Stomach (tissue), 9 donors: ENCODE measurements around the gene FERMT1. TPM values are rescaled to one million over a fixed set of nuclear protein-coding genes. Genes with fewer than 3 reads are reported as not detected.

ENCODE experiments used
- DNase-seq, 2 donors: peaks; one replicate each; pipeline versions ENCODE4 v3.0.0 to v3.0.0-alpha.2; 2013 to 2019
- H3K27ac ChIP-seq, 5 donors: fragments of 200-600 bp in 4 of 5; sonication (generic) in 4 of 5; one replicate each; pipeline ENCODE4 v1.5.1; 2013 to 2019; ENCODE audit warnings: mild to moderate bottlenecking in 1 of 5, moderate library complexity in 1 of 5
- H3K27me3 ChIP-seq, 3 donors: fragments of 200-600 bp; sonication (generic); one replicate each; pipeline ENCODE4 v1.5.1; 2017 to 2019; ENCODE audit warnings: mixed run types in 1 of 3
- H3K36me3 ChIP-seq, 4 donors: fragments of 200-600 bp; sonication (generic); 1 replicate in 3 of 4; 2 replicates in 1 of 4; pipeline ENCODE4 v1.5.1; 2016 to 2019
- H3K4me1 ChIP-seq, 4 donors: fragments of 200-600 bp; sonication (generic); one replicate each; pipeline ENCODE4 v1.5.1; 2016 to 2019
- H3K4me3 ChIP-seq, 4 donors: fragments of 200-600 bp; sonication (generic) in 3 of 4; one replicate each; pipeline ENCODE4 v1.5.1; 2016 to 2019; ENCODE audit warnings: mild to moderate bottlenecking in 1 of 4
- H3K9me3 ChIP-seq, 4 donors: fragments of 200-600 bp; sonication (generic); one replicate each; pipeline ENCODE4 v1.5.1; 2016 to 2019
- CTCF ChIP-seq, 7 experiments: fragments of 450-650 bp in 4 of 7; fragments of 200-600 bp in 3 of 7; sonication (generic) in 3 of 7; IDR thresholded peaks; one replicate each; pipeline ENCODE4 v1.5.1; 2016 to 2019; ENCODE audit warnings: antibody characterized with exemption in 7 of 7, control low read depth in 2 of 7, mild to moderate bottlenecking in 1 of 7
- EP300 ChIP-seq: sonication (generic); formaldehyde crosslinking; IDR thresholded peaks from one replicate; pipeline ENCODE4 v1.6.1; 2017; ENCODE audit warnings: antibody characterized with exemption
- POLR2A ChIP-seq, 4 donors: fragments of 450-650 bp; IDR thresholded peaks; one replicate each; pipeline ENCODE4 v1.6.1; 2016; ENCODE audit warnings: antibody characterized with exemption in 4 of 4, control low read depth in 2 of 4, mild to moderate bottlenecking in 1 of 4, moderate library complexity in 1 of 4
- POLR2AphosphoS5 ChIP-seq, 3 donors: sonication (generic); formaldehyde crosslinking; IDR thresholded peaks; one replicate each; pipeline ENCODE4 v1.6.1; 2016; ENCODE audit warnings: antibody characterized with exemption in 3 of 3
- WGBS, 5 donors: extraction: QIAGEN DNeasy Blood & Tissue Kit in 3 of 5; methylation state at CpG; one replicate each; pipeline versions ENCODE4 v1.1.5 to v1.1.7; 2013 to 2018; 5-methylcytosine and 5-hydroxymethylcytosine counted together
- intact Hi-C: fragments of 100-400 bp; cut with DNase I; formaldehyde crosslinking; loops from one replicate; pipeline ENCODE4 v1.15.1; 2023; ENCODE audit warnings: low total_unique reads
- polyA plus RNA-seq, 3 donors: library from polyadenylated mRNA; stranded (reverse); fragments of 200-250 nt; gene quantifications; one replicate each; pipeline ENCODE4 v1.2.3, GENCODE V29; 2013
- total RNA-seq, 5 donors: library from RNA; depleted of rRNA; stranded (reverse); fragments of >200 nt; gene quantifications; one replicate each; pipeline versions ENCODE4 v1.1.0 to v1.2.3, GENCODE V29; 2014 to 2016
- donor health status: healthy with polysubstance abuse.
- donor health status: Bipolar disorder and iron deficiency.
- donor health status: healthy.

FERMT1 gene
- total and polyA plus RNA-seq, 8 donors: 0.45 to 14.5 (median 7.9) TPM

- Histone ChIP-seq H3K27ac (no peak overlapping the region), H3K36me3 (peaks cover 0 to 52% (median 24%) of the 10 kb centered on the region in 4 donors), H3K9me3 (no peaks in the 10 kb centered on the region), H3K4me3 (no peak overlapping the region), H3K4me1 (peaks cover 0 to 19% (median 6%) of the 10 kb centered on the region in 4 donors), H3K27me3 (no peaks in the 10 kb centered on the region)
- no peak for DNase-seq
- WGBS, 5 donors: 43 to 67% (median 65%) methylated on average over 2 of the region's 2 CpGs
- intact Hi-C loops: no loop called here
- TF ChIP-seq POLR2A (IDR thresholded peaks at IDR 0.05): no peak
- TF ChIP-seq EP300: no peak
- no peak for TF ChIP-seq POLR2AphosphoS5 (IDR thresholded peaks at IDR 0.05)
- no peak for TF ChIP-seq CTCF (IDR thresholded peaks at IDR 0.05)
Observed at GRCh38 chr20:6079016-6079415, 43.8 kb downstream of the FERMT1 start.

DNA sequence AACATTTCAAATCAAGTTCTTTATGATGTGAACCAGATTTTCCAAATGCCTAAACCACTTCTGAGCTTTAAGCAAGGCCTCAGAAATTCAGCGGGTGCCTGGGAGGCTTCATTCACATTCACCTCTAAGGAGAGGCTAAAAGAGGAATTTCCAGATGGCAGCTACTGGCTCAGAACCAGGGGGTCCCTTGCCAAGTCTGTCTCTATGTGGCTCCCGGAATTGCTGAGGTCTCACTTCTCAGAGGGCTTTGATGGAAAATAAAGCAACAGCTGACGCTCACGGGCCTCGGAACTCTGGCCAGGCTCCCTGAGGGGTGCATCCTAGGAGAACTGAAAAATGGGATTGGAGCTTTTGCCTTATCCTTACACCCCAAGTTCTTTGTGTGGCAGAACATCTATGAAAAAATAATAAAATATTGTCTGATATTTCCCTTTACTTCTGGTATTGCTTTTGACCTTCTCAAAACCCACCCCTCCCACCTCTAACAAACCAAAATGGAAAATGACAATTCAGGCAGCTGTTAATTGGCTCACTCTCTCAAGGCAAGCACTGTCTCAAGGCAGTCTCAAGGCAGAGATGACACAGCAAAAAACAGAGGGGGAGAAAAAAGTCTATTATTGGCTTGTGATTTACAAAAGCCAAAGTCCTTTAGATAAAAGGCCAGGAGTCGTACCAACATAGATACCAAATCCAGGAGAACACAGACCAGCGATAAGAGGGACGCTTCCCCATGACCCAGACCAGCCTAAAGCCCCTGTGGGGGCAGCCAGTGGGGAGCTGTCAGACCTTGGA, 47.2 kb downstream of the FERMT1 start:
- no peaks in the 10 kb centered on the region for H3K9me3 ChIP-seq
- H3K27me3 ChIP-seq: no peaks in the 10 kb centered on the region
- 50 to 68% (median 61%) methylated on average over 8 of the region's 8 CpGs for WGBS, 5 donors
- peaks cover 0 to 24% (median 8%) of the 10 kb centered on the region in 4 donors for H3K36me3 ChIP-seq
- H3K4me1 ChIP-seq: peaks cover 0 to 32% (median 7%) of the 10 kb centered on the region in 4 donors
- peak in 1 of 2 donors; percentile 56 for DNase-seq
- no peak overlapping the region for H3K4me3 ChIP-seq
- intact Hi-C loops: no loop called here
- H3K27ac ChIP-seq: peak overlapping the region in 1 of 5 donors; percentile 37
- TF ChIP-seq POLR2A (IDR thresholded peaks at IDR 0.05) (no peak), EP300 (no peak), POLR2AphosphoS5 (IDR thresholded peaks at IDR 0.05) (no peak), CTCF (IDR thresholded peaks at IDR 0.05) (no peak)

DNA sequence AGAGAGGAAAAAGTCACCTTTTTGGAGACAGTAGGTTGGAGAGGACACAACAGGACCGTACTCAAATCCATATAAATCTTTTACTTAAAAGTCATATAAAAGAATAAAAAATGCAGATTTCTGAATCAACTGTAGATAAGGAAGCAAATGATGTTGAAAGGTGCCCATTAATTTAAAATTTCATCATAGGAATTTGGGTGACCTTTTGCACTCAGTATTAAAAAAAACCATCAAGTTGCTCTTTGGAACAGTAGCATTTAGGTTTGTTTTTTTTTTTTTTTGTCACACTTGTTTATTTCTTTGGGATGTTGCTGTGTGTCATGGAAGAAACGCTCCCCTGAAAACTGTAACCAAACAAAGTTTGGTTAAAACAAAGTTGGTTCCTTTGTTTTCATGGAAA, 48.0 kb downstream of the FERMT1 start:
- Histone ChIP-seq H3K4me3 (no peak overlapping the region), H3K27ac (peak overlapping the region in 1 of 5 donors; percentile 20), H3K27me3 (no peaks in the 10 kb centered on the region), H3K9me3 (no peaks in the 10 kb centered on the region), H3K4me1 (peaks cover 0 to 32% (median 7%) of the 10 kb centered on the region in 4 donors), H3K36me3 (peaks cover 0 to 17% (median 4%) of the 10 kb centered on the region in 4 donors)
- no peak for TF ChIP-seq EP300
- TF ChIP-seq POLR2AphosphoS5 (IDR thresholded peaks at IDR 0.05): no peak
- TF ChIP-seq CTCF (IDR thresholded peaks at IDR 0.05): no peak
- no peak for TF ChIP-seq POLR2A (IDR thresholded peaks at IDR 0.05)
- intact Hi-C loops: no loop called here
- 75 to 88% (median 88%) methylated on average over 2 of the region's 2 CpGs for WGBS, 5 donors
- DNase-seq: no peak

DNA sequence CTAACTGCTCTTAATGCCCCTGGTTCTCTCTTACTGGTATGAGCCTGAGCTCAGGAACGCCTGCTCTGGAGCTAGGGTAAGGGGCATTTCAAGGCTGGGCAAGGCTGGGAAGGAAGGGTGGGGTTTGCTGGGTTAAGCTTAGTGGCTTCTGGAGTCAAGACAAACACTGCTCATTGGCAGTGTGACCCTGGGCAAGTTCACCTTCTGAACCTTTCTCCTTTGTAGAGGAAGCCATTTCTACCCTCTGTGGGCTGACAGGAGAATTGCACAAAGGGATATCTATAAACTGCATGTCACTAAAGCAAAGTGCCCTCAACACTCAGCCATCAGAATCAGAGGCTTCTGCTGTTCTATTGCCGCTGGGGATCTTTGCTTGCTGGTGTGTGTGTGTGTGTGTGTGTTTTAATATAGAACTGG, 48.7 kb downstream of the FERMT1 start:
- Histone ChIP-seq H3K9me3 (no peaks in the 10 kb centered on the region), H3K27ac (peak overlapping the region in 1 of 5 donors; percentile 20), H3K27me3 (no peaks in the 10 kb centered on the region), H3K4me1 (peaks cover 0 to 32% (median 7%) of the 10 kb centered on the region in 4 donors), H3K4me3 (no peak overlapping the region), H3K36me3 (peaks cover 0 to 10% (median 4%) of the 10 kb centered on the region in 4 donors)
- intact Hi-C loops: no loop called here
- peak; percentile 35 to 66 for DNase-seq
- 24 to 52% (median 39%) methylated on average over 2 of the region's 2 CpGs for WGBS, 5 donors
- TF ChIP-seq EP300 (no peak), CTCF (IDR thresholded peaks at IDR 0.05) (peak in 5 of 7 experiments; percentile 20 to 59 (median 47)), POLR2AphosphoS5 (IDR thresholded peaks at IDR 0.05) (peak in 1 of 3 donors; percentile 10)
